Head of caudate nucleus (tissue), 42 donors: ENCODE data around the gene RARS1.

Experiments used
- DNase-seq, 42 donors: peaks; one replicate each; pipeline versions ENCODE4 v3.0.0 to v3.0.0-alpha.2; 2020 to 2021; ENCODE audit warnings: mixed read lengths in 7 of 42
- intact Hi-C: fragments of 100-400 bp; cut with DNase I; formaldehyde crosslinking; loops from one replicate; pipeline ENCODE4 v1.15.0; 2022

The RARS1 gene

GRCh38 chr5:168477060-168477459 is 9.2 kb upstream of the RARS1 start:
- intact Hi-C loops: no loop called here
- DNase-seq: no peak

GRCh38 chr5:168479166-168479565 is 7.1 kb upstream of the RARS1 start:
- DNase-seq: no peak
- intact Hi-C loops: no loop called here

GRCh38 chr5:168480601-168481000 is 5.7 kb upstream of the RARS1 start:
- intact Hi-C loops: loop anchor here (10.0 kb wide), 2 partner anchors 94 to 206 kb away; partner anchors contain the start of gene PANK3
- DNase-seq: no peak

- DNase-seq: peak in 6 of 42 donors; percentile 5 to 47 (median 26)
- intact Hi-C loops: loop anchor here (10.0 kb wide), 2 partner anchors 93 to 207 kb away; partner anchors contain the start of gene PANK3
Observed at GRCh38 chr5:168481330-168481788, 4.9 kb upstream of the RARS1 start.

GRCh38 chr5:168482361-168482760 is 3.9 kb upstream of the RARS1 start:
- intact Hi-C loops: loop anchor here (10.0 kb wide), 2 partner anchors 92 to 208 kb away; partner anchors contain the start of gene PANK3

GRCh38 chr5:168489059-168489458 is 2.8 kb downstream of the RARS1 start:
- no peak for DNase-seq
- intact Hi-C loops: loop anchor here (10.0 kb wide), 2 partner anchors 86 to 214 kb away; partner anchors contain the start of gene PANK3

More at GRCh38 chr5:168482361-168482760, 3.9 kb upstream of the RARS1 start:
- DNase-seq: no peak

GRCh38 chr5:168494057-168494555 is 7.8 kb downstream of the RARS1 start:
- intact Hi-C loops: no loop called here

GRCh38 chr5:168502563-168503237 is 16.4 kb downstream of the RARS1 start:
- DNase-seq: no peak

More at GRCh38 chr5:168494057-168494555, 7.8 kb downstream of the RARS1 start:
- no peak for DNase-seq

GRCh38 chr5:168513861-168514428 is 27.7 kb downstream of the RARS1 start:
- intact Hi-C loops: no loop called here
- DNase-seq: no peak

More at GRCh38 chr5:168502563-168503237, 16.4 kb downstream of the RARS1 start:
- intact Hi-C loops: no loop called here

GRCh38 chr5:168525856-168526255 is 39.6 kb downstream of the RARS1 start:
- intact Hi-C loops: no loop called here
- no peak for DNase-seq

- no peak for DNase-seq
- intact Hi-C loops: no loop called here
Observed at GRCh38 chr5:168527756-168528295, 41.6 kb downstream of the RARS1 start.

GRCh38 chr5:168528521-168529373 is 42.5 kb downstream of the RARS1 start, which contains the start of gene FBLL1:
Gene FBLL1 (plus strand): TSS chr5:168529305. CDS start chr5:168529505, 200 bp downstream.
- intact Hi-C loops: no loop called here

GRCh38 chr5:168529374-168530234 is 43.3 kb downstream of the RARS1 start:
- intact Hi-C loops: no loop called here
- peak in 12 of 42 donors; percentile 5 to 37 (median 18) for DNase-seq

More at GRCh38 chr5:168528521-168529373, 42.5 kb downstream of the RARS1 start, which contains the start of gene FBLL1:
- peak in 41 of 42 donors; percentile 12 to 85 (median 56) for DNase-seq

- intact Hi-C loops: no loop called here
- no peak for DNase-seq
Observed at GRCh38 chr5:168530621-168531150, 44.4 kb downstream of the RARS1 start.

- DNase-seq: no peak
Observed at GRCh38 chr5:168531191-168531590, 44.9 kb downstream of the RARS1 start.

GRCh38 chr5:168531987-168532864 is 46.0 kb downstream of the RARS1 start:
- intact Hi-C loops: no loop called here
- DNase-seq: peak in 14 of 42 donors; percentile 5 to 61 (median 34)

More at GRCh38 chr5:168531191-168531590, 44.9 kb downstream of the RARS1 start:
- intact Hi-C loops: no loop called here
